Endothelial cell of umbilical vein (primary cell): ENCODE measurements around the gene SPNS2. TPM values are rescaled to one million over a fixed set of nuclear protein-coding genes. Genes with fewer than 3 reads are reported as not detected.

Experiments
- BruUV-seq: library from RNA; stranded (reverse); fragments of 400-500 nt; replicated peaks from 2 replicates; lab custom pipeline; 2021; lab: Mats Ljungman, UMichigan
- CTCF ChIA-PET: fragments of 300-600, 350-600 bp; sonication (Branson Sonifier 250); formaldehyde crosslinking; loops from one replicate; lab custom pipeline; 2021; ENCODE audit warnings: antibody characterized with exemption, inconsistent platforms; lab: Charles Lee
- POLR2A ChIA-PET: fragments of 300-600, 350-600 bp; sonication (Branson Sonifier 250); formaldehyde crosslinking; loops from one replicate; lab custom pipeline; 2021; ENCODE audit warnings: antibody characterized with exemption, inconsistent platforms; lab: Charles Lee
- DNase-seq: peaks from one replicate; pipeline ENCODE4 v3.0.0-alpha.2; 2011; ENCODE audit warnings: low read depth, low spot score
- FAIRE-seq: peaks from 2 replicates; lab custom pipeline; 2011; peaks lifted over from hg19 to GRCh38; lab: Jason Lieb, UNC
- H2AFZ ChIP-seq: 2 replicates; pipeline ENCODE4 v1.6.0; 2012; ENCODE audit warnings: low read depth, low read length, control low read depth, inconsistent platforms
- H3K27ac ChIP-seq: 2 replicates; pipeline ENCODE4 v1.5.1; 2011; ENCODE audit warnings: low read depth, mild to moderate bottlenecking, control low read depth, low read length, moderate library complexity; ENCODE audit not compliant: insufficient read depth
- H3K27me3 ChIP-seq, 2 experiments: 2 replicates each; pipeline versions ENCODE4 v1.6.0 to v1.6.1; 2011; ENCODE audit warnings: low read length in 2 of 2, mixed read lengths in 1 of 2; ENCODE audit not compliant: control insufficient read depth in 2 of 2, insufficient read depth in 2 of 2
- H3K36me3 ChIP-seq, 2 experiments: 2 replicates in 1 of 2; 3 replicates in 1 of 2; pipeline ENCODE4 v1.5.1; 2011; ENCODE audit warnings: low read length in 2 of 2, mild to moderate bottlenecking in 1 of 2, moderate library complexity in 1 of 2; ENCODE audit not compliant: control insufficient read depth in 2 of 2, insufficient read depth in 2 of 2; ENCODE audit errors: extremely low read depth in 1 of 2
- H3K4me1 ChIP-seq: 3 replicates; pipeline ENCODE4 v1.5.1; 2011; ENCODE audit warnings: mild to moderate bottlenecking, low read length; ENCODE audit not compliant: control insufficient read depth, insufficient read depth; ENCODE audit errors: extremely low read depth
- H3K4me2 ChIP-seq: 2 replicates; pipeline ENCODE4 v1.6.1; 2011; ENCODE audit warnings: low read length, control low read depth, mixed read lengths; ENCODE audit not compliant: insufficient read depth
- H3K4me3 ChIP-seq, 3 experiments: fragments of 200-600 bp in 1 of 3; sonication (generic), shearing (Covaris generic) in 1 of 3; replicated peaks in 1 of 3; 2 replicates each; pipeline ENCODE4 v1.5.1; 2011 to 2016; ENCODE audit warnings: control low read depth in 3 of 3, low read length in 3 of 3, mild to moderate bottlenecking in 2 of 3, inconsistent platforms in 1 of 3, low read depth in 1 of 3, moderate library complexity in 1 of 3; ENCODE audit not compliant: insufficient read depth in 1 of 3
- H3K79me2 ChIP-seq: 2 replicates; pipeline ENCODE4 v1.6.0; 2012; ENCODE audit warnings: low read length, inconsistent platforms; ENCODE audit not compliant: control insufficient read depth, insufficient read depth
- H3K9ac ChIP-seq: replicated peaks from 2 replicates; pipeline ENCODE3; 2011; ENCODE audit warnings: low read length, control low read depth; ENCODE audit not compliant: insufficient read depth; ENCODE audit errors: extremely low read depth
- H3K9me1 ChIP-seq: replicated peaks from 3 replicates; pipeline ENCODE4 v1.6.0; 2011; ENCODE audit warnings: mild to moderate bottlenecking, low read length; ENCODE audit not compliant: control insufficient read depth, insufficient read depth; ENCODE audit errors: extremely low read depth
- H3K9me3 ChIP-seq: replicated peaks from 2 replicates; pipeline ENCODE4 v1.5.1; 2012; ENCODE audit warnings: low read length, inconsistent platforms; ENCODE audit not compliant: control insufficient read depth, insufficient read depth
- H4K20me1 ChIP-seq: replicated peaks from 2 replicates; pipeline ENCODE3; 2011; ENCODE audit warnings: mild to moderate bottlenecking, low read length; ENCODE audit not compliant: control insufficient read depth, insufficient read depth; ENCODE audit errors: extremely low read depth
- FOS ChIP-seq: IDR thresholded peaks from 2 replicates; pipeline ENCODE4 v1.6.1; 2011; ENCODE audit warnings: mild to moderate bottlenecking, low read length, moderate library complexity, borderline replicate concordance; ENCODE audit not compliant: insufficient read depth
- GATA2 ChIP-seq: IDR thresholded peaks from 2 replicates; pipeline ENCODE4 v1.7.0; 2011; ENCODE audit warnings: low read depth, mild to moderate bottlenecking, moderate library complexity, mixed read lengths, low read length; ENCODE audit not compliant: insufficient read length, insufficient read depth
- JUN ChIP-seq: IDR thresholded peaks from 2 replicates; pipeline ENCODE4 v1.6.1; 2011; ENCODE audit warnings: borderline replicate concordance, low read depth; ENCODE audit not compliant: insufficient read length, insufficient read depth
- MYC ChIP-seq: IDR thresholded peaks from one replicate; pipeline ENCODE4 v1.6.1; 2011; ENCODE audit warnings: mild to moderate bottlenecking, low read depth, low read length
- POLR2A ChIP-seq: IDR thresholded peaks from 2 replicates; pipeline ENCODE4 v1.6.1; 2012; ENCODE audit warnings: low read depth, mild to moderate bottlenecking, control low read depth, low read length
- POLR2AphosphoS5 ChIP-seq: IDR thresholded peaks from 2 replicates; pipeline ENCODE4 v1.6.1; 2012; ENCODE audit warnings: low read depth, mild to moderate bottlenecking, control low read depth, low read length, moderate library complexity; ENCODE audit not compliant: insufficient read depth
- dilution Hi-C: fragments of 300-500 bp; cut with MboI; formaldehyde crosslinking; loops from one replicate; pipeline ENCODE4 v1.15.0; 2019; ENCODE audit warnings: low sequenced_read_pairs; ENCODE audit not compliant: extremely low pct_ligation_motif_present
- intact Hi-C: fragments of 100-400 bp; cut with micrococcal nuclease; formaldehyde crosslinking; loops from one replicate; pipeline ENCODE4 v1.10.0; 2022
- polyA plus RNA-seq, 4 experiments: library from polyadenylated mRNA; depleted of rRNA in 3 of 4; stranded (reverse) in 3 of 4; unstranded in 1 of 4; fragments of >200 nt; gene quantifications; 2 replicates each; pipeline versions ENCODE4 v1.2.1 to v1.2.3, GENCODE V29; 2011 to 2012; ENCODE audit warnings: missing spikeins in 1 of 4
- total RNA-seq: library from RNA; stranded (reverse); gene quantifications from 2 replicates; pipeline ENCODE4 v1.2.3, GENCODE V29; 2021
- TF ChIP-seq, protein P1 (sequence below), 2 donors: IDR thresholded peaks; 1 replicate in 1 of 2; 2 replicates in 1 of 2; pipeline ENCODE4 v1.5.1; 2011; ENCODE audit warnings: low read length in 2 of 2, mild to moderate bottlenecking in 2 of 2, moderate library complexity in 2 of 2, control low read depth in 1 of 2, inconsistent platforms in 1 of 2, low read depth in 1 of 2; ENCODE audit not compliant: insufficient read depth in 1 of 2; ENCODE audit errors: extremely low read depth in 1 of 2

SPNS2 gene
- total and polyA plus RNA-seq, 2 donors (not counting 3 experiments of a cell fraction or from before 2014, with no cell fraction given): 70.2 to 77.3 TPM

DNA sequence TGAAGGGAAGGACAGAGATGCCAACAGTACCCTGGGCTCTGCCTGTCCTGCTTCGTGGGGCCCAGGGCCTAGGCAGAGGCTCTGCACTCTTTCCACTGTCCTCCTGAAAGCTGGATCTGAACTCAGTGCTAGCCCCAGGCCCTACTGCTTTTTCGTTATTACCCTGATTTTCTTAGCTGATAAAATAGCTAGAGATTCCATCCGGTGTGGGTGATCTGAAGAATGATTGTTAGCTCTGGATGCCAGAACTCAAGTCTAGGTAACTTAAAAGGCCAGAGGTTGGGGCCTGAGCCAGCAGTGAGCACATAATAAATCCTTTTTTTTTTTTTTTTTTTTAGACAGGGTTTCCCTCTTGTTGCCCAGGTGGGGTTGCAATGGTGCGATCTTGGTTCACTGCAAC is 58.3 kb downstream of the SPNS2 start:
- intact Hi-C loops: no loop called here
- Histone ChIP-seq H3K4me3 (no peak overlapping the region), H3K27me3 (no peaks in the 10 kb centered on the region), H3K9me3 (no peaks in the 10 kb centered on the region), H3K4me1 (peaks cover 17% of the 10 kb centered on the region), H3K4me2 (no peak overlapping the region), H3K36me3 (peaks cover 1 to 6% of the 10 kb centered on the region in 2 experiments), H3K27ac (no peak overlapping the region), H2AFZ (no peak overlapping the region), H3K9me1 (no peaks in the 10 kb centered on the region), H3K79me2 (peaks cover 20% of the 10 kb centered on the region), H3K9ac (no peak overlapping the region), H4K20me1 (no peaks in the 10 kb centered on the region)
- no peak for TF ChIP-seq GATA2
- TF ChIP-seq MYC: no peak
- no peak for TF ChIP-seq POLR2AphosphoS5
- ChIA-PET CTCF (interaction anchor here (0.8 to 3.9 kb wide), 3 partner anchors 8 to 136 kb away, joined by 3 to 31 read pairs (median 4); no protein-coding TSS in a partner anchor), POLR2A (no interaction called here)
- no TSS peak for BruUV-seq
- DNase-seq (no peak), FAIRE-seq (no peak)
- dilution Hi-C loops: no loop called here

DNA sequence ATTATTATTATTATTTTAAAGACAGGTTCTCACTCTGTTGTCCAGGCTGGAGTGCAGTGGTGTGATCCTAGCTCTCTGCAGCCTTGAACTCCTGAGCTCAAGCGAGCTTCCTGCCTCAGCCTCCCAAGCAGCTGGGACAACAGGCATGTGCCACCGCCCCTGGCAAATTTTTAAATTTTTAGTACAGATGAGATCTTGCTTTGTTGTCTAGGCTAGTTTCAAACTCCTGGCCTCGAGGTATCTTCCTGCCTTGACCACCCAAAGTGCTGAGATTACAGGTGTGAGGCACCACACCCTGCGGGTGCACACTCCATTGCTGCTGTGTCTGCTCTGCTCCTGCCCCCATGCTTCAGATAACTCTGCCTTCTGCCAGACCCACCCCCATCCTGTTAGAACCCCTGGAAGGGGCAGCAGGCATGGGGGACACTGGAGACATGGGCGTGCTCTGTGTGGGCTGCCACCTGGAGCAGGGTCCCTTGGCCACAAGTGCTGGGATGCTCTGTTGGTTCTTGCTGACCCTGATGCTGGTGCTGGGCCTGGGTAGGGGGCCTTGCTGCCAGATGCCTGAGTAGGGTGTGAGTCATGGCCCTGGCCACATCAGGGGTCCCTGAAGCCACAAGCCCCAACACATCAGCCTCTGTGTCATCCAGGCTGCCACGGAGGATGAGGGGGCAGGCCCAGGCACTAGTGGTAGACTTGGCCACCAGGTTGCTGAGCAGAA is 59.1 kb downstream of the SPNS2 start:
- Histone ChIP-seq H3K4me2 (no peak overlapping the region), H3K4me3 (no peak overlapping the region), H3K79me2 (peaks cover 20% of the 10 kb centered on the region), H3K4me1 (peaks cover 17% of the 10 kb centered on the region), H4K20me1 (no peaks in the 10 kb centered on the region), H3K9ac (no peak overlapping the region), H3K9me3 (no peaks in the 10 kb centered on the region), H3K27me3 (peaks cover 0 to 1% of the 10 kb centered on the region in 2 experiments), H3K9me1 (no peaks in the 10 kb centered on the region), H3K27ac (no peak overlapping the region), H2AFZ (no peak overlapping the region), H3K36me3 (peaks cover 0 to 2% of the 10 kb centered on the region in 2 experiments)
- no peak for FAIRE-seq
- intact Hi-C loops (no loop called here), dilution Hi-C loops (no loop called here)
- ChIA-PET CTCF (interaction anchor here (0.8 to 3.9 kb wide), 2 partner anchors 9 to 137 kb away, joined by 3 to 31 read pairs; no protein-coding TSS in a partner anchor), POLR2A (no interaction called here)
- no peak for DNase-seq
- no peak for TF ChIP-seq FOS
- TF ChIP-seq JUN: no peak
- TF ChIP-seq POLR2A: no peak
- TF ChIP-seq, protein P1, sequence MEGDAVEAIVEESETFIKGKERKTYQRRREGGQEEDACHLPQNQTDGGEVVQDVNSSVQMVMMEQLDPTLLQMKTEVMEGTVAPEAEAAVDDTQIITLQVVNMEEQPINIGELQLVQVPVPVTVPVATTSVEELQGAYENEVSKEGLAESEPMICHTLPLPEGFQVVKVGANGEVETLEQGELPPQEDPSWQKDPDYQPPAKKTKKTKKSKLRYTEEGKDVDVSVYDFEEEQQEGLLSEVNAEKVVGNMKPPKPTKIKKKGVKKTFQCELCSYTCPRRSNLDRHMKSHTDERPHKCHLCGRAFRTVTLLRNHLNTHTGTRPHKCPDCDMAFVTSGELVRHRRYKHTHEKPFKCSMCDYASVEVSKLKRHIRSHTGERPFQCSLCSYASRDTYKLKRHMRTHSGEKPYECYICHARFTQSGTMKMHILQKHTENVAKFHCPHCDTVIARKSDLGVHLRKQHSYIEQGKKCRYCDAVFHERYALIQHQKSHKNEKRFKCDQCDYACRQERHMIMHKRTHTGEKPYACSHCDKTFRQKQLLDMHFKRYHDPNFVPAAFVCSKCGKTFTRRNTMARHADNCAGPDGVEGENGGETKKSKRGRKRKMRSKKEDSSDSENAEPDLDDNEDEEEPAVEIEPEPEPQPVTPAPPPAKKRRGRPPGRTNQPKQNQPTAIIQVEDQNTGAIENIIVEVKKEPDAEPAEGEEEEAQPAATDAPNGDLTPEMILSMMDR (IDR thresholded peaks at IDR 0.05; ENCODE audit: extremely low read depth in 1 of 2, insufficient read depth in 1 of 2, low read depth in 1 of 2, low read length in 2 of 2): no peak
- BruUV-seq: no TSS peak
